WTC11 (cell line): Measurements from ENCODE around the gene MEIS2. TPM values are rescaled to one million over a fixed set of nuclear protein-coding genes. Genes with fewer than 3 reads are reported as not detected.

ENCODE experiments used
- ATAC-seq: fragments of 200-7000 bp; cut with Tn5 transposase; 2 replicates; pipeline ENCODE4 v1.10.0; 2021; ENCODE audit warnings: mild to moderate bottlenecking, moderate library complexity
- CTCF ChIA-PET: fragments of 300-600 bp; sonication (Branson Sonifier 250); formaldehyde crosslinking; loops from one replicate; lab custom pipeline; 2021; ENCODE audit warnings: antibody characterized with exemption; lab: Charles Lee
- POLR2A ChIA-PET: fragments of 350-600 bp; sonication (Branson Sonifier 250); formaldehyde crosslinking; loops from one replicate; lab custom pipeline; 2021; ENCODE audit warnings: antibody characterized with exemption; lab: Charles Lee
- DNase-seq: peaks from one replicate; pipeline ENCODE4 v3.0.0; 2021; ENCODE audit warnings: low spot score
- H3K27ac Mint-ChIP-seq: 2 replicates; pipeline ENCODE4 v1.8.0; 2021; ENCODE audit warnings: mixed read lengths
- H3K27me3 Mint-ChIP-seq: 2 replicates; pipeline ENCODE4 v1.8.0; 2021; ENCODE audit warnings: low read depth, mild to moderate bottlenecking, moderate library complexity, mixed read lengths
- H3K36me3 Mint-ChIP-seq: 2 replicates; pipeline ENCODE4 v1.8.0; 2021; ENCODE audit warnings: mixed read lengths
- H3K4me1 Mint-ChIP-seq: 2 replicates; pipeline ENCODE4 v1.8.0; 2022; ENCODE audit warnings: mixed read lengths
- H3K4me3 Mint-ChIP-seq: 2 replicates; pipeline ENCODE4 v1.8.0; 2021; ENCODE audit warnings: mild to moderate bottlenecking, moderate library complexity, mixed read lengths
- H3K9me3 Mint-ChIP-seq: 2 replicates; pipeline ENCODE4 v1.8.0; 2021; ENCODE audit warnings: mixed read lengths
- CTCF ChIP-seq: fragments of 200-600 bp; IDR thresholded peaks from 2 replicates; pipeline ENCODE4 v1.8.0; 2022; ENCODE audit warnings: antibody characterized with exemption
- E2F4 ChIP-seq: sonication (generic); formaldehyde crosslinking; IDR thresholded peaks from 2 replicates; pipeline ENCODE4 v1.8.1; 2022; ENCODE audit warnings: low read depth, mild to moderate bottlenecking, moderate library complexity, missing genetic modification reagents, borderline replicate concordance
- ERG ChIP-seq: fragments of 250-450 bp; sonication (Bioruptor Pico); IDR thresholded peaks from 2 replicates; pipeline ENCODE4 v1.8.0; 2021; ENCODE audit warnings: mild to moderate bottlenecking
- ETV6 ChIP-seq: sonication (generic); formaldehyde crosslinking; IDR thresholded peaks from 2 replicates; pipeline ENCODE4 v1.8.1; 2022; ENCODE audit warnings: mild to moderate bottlenecking, missing genetic modification reagents
- GRHL2 ChIP-seq: fragments of 250-450 bp; sonication (Bioruptor Pico); IDR thresholded peaks from 2 replicates; pipeline ENCODE4 v1.8.0; 2022; ENCODE audit warnings: mild to moderate bottlenecking, moderate library complexity; ENCODE audit not compliant: insufficient replicate concordance, severe bottlenecking
- JUN ChIP-seq: sonication (generic); formaldehyde crosslinking; IDR thresholded peaks from 2 replicates; pipeline ENCODE4 v1.8.0; 2023; ENCODE audit warnings: mild to moderate bottlenecking, missing genetic modification reagents
- MLX ChIP-seq: sonication (generic); formaldehyde crosslinking; IDR thresholded peaks from 2 replicates; pipeline ENCODE4 v1.8.1; 2023; ENCODE audit warnings: mild to moderate bottlenecking, missing genetic modification reagents, moderate library complexity
- NFATC4 ChIP-seq: fragments of 250-450 bp; sonication (Bioruptor Pico); IDR thresholded peaks from 2 replicates; pipeline ENCODE4 v1.9.0; 2021; ENCODE audit warnings: mild to moderate bottlenecking
- SP1 ChIP-seq: sonication (generic); formaldehyde crosslinking; conservative IDR thresholded peaks from 2 replicates; pipeline ENCODE4 v1.8.1; 2022; ENCODE audit warnings: missing genetic modification reagents
- TP53 ChIP-seq: sonication (generic); formaldehyde crosslinking; IDR thresholded peaks from 2 replicates; pipeline ENCODE4 v1.8.1; 2023; ENCODE audit warnings: mild to moderate bottlenecking, missing genetic modification reagents
- ZNF121 ChIP-seq: sonication (generic); formaldehyde crosslinking; IDR thresholded peaks from 2 replicates; pipeline ENCODE4 v1.8.0; 2023; ENCODE audit warnings: missing genetic modification reagents
- ZNF219 ChIP-seq: sonication (generic); formaldehyde crosslinking; IDR thresholded peaks from 2 replicates; pipeline ENCODE4 v1.8.0; 2023; ENCODE audit warnings: missing genetic modification reagents, mild to moderate bottlenecking, borderline replicate concordance
- total RNA-seq: library from RNA; stranded (reverse); gene quantifications from 3 replicates; pipeline ENCODE4 v1.2.3, GENCODE V29; 2021
- TF ChIP-seq, protein P1 (sequence below): fragments of 250-450 bp; sonication (Bioruptor Pico); IDR thresholded peaks from 2 replicates; pipeline ENCODE4 v2.1.2; 2022; ENCODE audit warnings: mild to moderate bottlenecking, moderate library complexity
- TF ChIP-seq, protein P2 (sequence below): sonication (generic); formaldehyde crosslinking; IDR thresholded peaks from 2 replicates; pipeline ENCODE4 v1.8.0; 2022; ENCODE audit warnings: mild to moderate bottlenecking, missing genetic modification reagents
- TF ChIP-seq, protein P3 (sequence below): sonication (generic); formaldehyde crosslinking; IDR thresholded peaks from 2 replicates; pipeline ENCODE4 v1.8.0; 2022; ENCODE audit warnings: mild to moderate bottlenecking, missing genetic modification reagents

The MEIS2 gene
- total RNA-seq, 1 experiment from 2014 or later: 0.57 TPM

GRCh38 chr15:36912311-36912712 is 188.0 kb downstream of the MEIS2 start:
- CTCF ChIA-PET: no interaction called here

More at GRCh38 chr15:36912311-36912712, 188.0 kb downstream of the MEIS2 start:
- TF ChIP-seq MLX (CRISPR knock-in tag) (no peak), ZNF219 (CRISPR knock-in tag) (no peak), E2F4 (no peak), ZNF121 (CRISPR knock-in tag) (no peak), TP53 (CRISPR knock-in tag) (no peak), JUN (CRISPR knock-in tag) (no peak), NFATC4 (CRISPR knock-in tag) (no peak), ERG (CRISPR knock-in tag) (no peak), ETV6 (CRISPR knock-in tag) (no peak), CTCF (no peak), GRHL2 (CRISPR knock-in tag) (no peak), SP1 (CRISPR knock-in tag) (no peak)
- TF ChIP-seq, protein P1, sequence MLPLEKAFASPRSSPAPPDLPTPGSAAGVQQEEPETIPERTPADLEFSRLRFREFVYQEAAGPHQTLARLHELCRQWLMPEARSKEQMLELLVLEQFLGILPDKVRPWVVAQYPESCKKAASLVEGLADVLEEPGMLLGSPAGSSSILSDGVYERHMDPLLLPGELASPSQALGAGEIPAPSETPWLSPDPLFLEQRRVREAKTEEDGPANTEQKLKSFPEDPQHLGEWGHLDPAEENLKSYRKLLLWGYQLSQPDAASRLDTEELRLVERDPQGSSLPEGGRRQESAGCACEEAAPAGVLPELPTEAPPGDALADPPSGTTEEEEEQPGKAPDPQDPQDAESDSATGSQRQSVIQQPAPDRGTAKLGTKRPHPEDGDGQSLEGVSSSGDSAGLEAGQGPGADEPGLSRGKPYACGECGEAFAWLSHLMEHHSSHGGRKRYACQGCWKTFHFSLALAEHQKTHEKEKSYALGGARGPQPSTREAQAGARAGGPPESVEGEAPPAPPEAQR (CRISPR knock-in tag): no peak
- TF ChIP-seq, protein P2, sequence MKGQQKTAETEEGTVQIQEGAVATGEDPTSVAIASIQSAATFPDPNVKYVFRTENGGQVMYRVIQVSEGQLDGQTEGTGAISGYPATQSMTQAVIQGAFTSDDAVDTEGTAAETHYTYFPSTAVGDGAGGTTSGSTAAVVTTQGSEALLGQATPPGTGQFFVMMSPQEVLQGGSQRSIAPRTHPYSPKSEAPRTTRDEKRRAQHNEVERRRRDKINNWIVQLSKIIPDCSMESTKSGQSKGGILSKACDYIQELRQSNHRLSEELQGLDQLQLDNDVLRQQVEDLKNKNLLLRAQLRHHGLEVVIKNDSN (CRISPR knock-in tag): no peak
- TF ChIP-seq, protein P3, sequence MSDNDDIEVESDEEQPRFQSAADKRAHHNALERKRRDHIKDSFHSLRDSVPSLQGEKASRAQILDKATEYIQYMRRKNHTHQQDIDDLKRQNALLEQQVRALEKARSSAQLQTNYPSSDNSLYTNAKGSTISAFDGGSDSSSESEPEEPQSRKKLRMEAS (CRISPR knock-in tag): no peak
- H3K4me1 Mint-ChIP-seq: peaks cover 14% of the 10 kb centered on the region
- ATAC-seq (no peak), DNase-seq (no peak)
- no peak overlapping the region; the same call in 1 of the 2 replicates for H3K27ac Mint-ChIP-seq
- no peaks in the 10 kb centered on the region for H3K9me3 Mint-ChIP-seq
- POLR2A ChIA-PET: no interaction called here
- H3K36me3 Mint-ChIP-seq: no peaks in the 10 kb centered on the region
- H3K4me3 Mint-ChIP-seq: no peak overlapping the region
- H3K27me3 Mint-ChIP-seq: 0 out of 2 replicates have a peak, but pooled peaks cover 4% of the 10 kb centered on the region
